ENCODE data around the gene DCLK2.

Gene DCLK2

DNA sequence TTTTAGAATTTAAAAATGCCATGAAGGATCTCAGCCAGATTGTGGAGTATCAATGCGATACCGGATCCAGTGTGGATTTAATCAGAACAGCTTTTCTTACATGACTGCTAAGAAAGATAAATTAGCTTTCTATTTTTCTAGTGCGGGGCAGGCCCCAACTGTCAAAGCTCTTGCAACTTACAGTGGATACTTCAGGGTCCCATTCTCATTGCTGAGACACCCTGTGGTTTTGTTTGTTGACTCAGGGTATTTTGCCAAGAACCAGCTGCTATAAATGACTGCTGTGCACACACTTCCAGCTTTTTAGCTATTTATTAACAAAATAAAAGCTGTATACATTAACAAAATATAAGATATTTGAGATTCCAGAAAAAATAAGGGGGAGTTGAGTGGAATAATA is 166.4 kb downstream of the DCLK2 start:
- DNase-seq: no peak

DNA sequence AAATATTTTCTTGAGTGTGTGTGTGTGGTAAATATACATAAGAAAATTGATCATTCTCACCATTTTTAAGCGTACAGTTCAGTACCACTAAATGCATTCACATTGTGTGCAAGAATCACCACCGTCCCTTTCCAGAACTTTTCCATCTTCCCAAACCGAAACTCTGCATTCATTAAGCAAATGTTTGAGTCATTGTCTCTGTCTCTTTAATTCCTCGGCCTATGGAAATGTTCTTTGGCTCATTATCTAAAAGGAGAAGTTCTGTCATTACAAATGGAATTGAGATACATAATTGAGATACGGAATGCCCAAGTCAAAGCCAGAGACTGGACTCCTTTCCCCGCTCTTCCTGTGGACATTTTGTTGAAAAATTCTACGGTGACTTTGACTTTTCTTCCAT is 168.9 kb downstream of the DCLK2 start:
- DNase-seq: no peak

DNA sequence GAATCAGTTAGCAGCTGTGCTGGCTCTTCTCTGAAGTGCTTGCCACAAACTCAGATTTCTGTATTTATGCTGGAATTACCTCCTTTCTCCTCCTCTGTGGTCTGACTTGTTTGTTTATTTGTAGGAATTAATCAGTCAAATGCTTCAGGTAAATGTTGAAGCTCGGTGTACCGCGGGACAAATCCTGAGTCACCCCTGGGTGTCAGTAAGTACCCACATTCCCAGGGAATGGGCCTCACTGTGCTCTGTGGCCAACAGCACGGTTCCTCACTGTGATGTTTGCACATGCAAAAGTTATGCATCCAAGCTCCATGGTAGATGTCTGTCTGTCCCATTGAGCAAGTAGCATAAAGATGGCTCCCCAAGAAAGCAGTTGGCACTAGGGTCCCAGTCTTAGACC is 169.9 kb downstream of the DCLK2 start:
- DNase-seq: no peak

DNA sequence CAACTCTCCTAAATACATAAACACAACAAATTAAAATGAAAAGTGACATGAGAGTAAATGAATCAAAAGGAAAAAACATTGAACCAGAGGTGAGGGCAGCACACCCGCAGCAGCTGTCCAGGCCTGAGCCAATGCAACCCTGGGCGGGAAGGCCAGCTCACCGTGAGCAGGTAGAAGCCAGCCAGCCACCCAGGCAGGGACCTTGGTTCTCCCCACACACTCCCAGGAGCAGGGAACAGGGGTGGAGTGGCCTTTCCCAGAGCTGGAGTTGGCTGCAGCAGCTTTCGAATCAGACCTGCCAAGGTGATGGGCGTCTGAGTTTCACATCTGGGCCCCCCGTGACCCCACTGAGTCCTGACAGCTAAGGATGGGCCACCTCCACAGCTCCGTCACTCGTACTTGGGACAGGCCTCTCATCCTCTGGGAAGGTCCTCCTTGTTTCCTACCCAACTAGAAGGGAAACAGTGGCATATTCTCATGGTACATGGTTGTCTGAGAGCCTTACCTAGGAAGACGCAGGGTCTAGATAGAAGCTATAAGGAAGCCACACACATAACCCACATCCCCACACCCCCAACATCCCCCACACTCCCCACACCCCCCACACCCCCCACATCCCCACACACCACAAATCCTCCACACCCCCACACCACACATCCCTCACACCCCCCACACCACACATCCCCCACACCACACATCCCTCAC is 172.2 kb downstream of the DCLK2 start:
- DNase-seq: no peak

DNA sequence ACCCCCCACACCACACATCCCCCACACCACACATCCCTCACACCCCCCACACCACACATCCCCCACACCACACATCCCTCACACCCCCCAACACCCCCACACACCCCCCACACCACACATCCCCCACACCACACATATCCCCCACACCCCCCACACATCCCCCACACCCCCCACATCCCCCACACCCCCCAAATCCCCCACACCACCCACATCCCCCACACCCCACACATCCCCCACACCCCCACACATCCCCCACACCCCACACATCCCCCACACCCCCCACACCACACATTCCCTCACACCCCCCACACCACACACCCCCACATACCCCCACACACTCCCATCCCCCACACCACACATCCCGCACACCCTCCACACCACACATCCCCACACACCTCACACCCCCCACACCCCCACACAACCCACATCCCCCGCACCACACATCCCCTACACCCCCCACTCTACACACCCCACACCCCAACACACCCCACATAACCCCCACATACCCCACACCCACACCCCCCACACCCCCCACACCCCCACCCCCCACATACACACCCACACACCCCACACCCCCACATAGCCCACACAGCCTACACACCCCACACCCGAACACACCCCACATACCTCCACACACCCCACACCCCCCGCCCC is 172.9 kb downstream of the DCLK2 start:
- DNase-seq: no peak

DNA sequence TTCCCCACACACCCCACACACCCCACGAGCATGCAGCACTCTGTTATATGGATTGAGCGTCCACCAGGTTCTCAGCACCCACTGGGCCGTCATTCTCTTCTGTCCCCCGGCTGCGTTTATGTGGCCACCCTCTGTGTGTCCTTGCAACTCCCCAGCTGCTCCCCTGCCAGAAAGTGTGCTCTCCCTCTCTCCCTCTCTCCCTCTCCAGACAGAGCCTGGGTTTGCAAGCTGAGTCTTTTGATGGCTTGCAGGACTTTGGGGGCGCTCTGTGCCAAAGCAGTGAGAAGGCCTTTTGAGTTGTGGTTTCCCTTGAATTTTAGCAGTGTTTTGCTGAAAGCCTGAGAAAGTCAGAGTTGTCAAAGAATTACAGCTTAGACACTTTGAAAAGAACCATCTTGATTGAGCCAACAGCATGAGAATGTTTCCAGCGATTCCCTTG is 173.5 kb downstream of the DCLK2 start:
- DNase-seq: peak in 3 of 14 donors; percentile 4 to 20 (median 12)

DNA sequence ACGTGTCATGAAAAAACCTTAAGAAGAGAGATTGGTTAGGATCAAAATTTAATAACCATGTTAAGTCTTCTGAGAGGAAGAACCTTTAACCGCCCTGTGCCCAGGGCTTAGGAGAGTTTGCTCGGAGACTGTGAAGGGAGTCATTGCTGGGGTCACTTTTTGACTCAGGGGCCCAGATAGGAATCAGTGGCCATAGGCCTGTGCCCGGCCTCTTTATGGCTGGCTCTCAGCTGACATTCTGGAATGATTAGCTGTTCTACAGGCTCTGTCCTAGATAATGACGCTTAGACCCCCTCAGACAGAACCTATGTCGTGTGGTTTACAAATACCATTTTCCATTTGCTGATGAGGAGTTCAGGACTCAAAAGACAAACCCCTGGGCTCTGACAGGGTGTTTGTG is 174.1 kb downstream of the DCLK2 start:
- no peak for DNase-seq

DNA sequence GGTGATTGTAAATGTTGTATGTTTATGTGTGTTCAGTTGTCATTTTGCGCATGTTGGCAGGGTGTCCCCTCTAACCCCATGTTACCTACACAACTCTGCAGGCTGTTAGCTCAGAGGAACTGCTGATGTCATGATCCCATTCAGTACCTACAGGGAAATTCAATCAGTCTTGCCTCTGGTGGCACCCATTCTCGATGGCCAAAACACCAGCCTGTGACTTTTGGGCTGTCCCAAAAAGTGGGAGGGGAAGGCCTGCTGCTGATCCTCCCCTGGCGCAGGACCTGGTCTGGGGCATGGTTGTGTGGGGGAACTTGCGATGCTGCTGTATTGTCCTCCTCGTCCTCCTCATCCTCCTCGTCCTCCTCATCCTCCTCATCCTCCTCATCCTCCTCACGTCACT is 174.5 kb downstream of the DCLK2 start:
- DNase-seq: no peak

DNA sequence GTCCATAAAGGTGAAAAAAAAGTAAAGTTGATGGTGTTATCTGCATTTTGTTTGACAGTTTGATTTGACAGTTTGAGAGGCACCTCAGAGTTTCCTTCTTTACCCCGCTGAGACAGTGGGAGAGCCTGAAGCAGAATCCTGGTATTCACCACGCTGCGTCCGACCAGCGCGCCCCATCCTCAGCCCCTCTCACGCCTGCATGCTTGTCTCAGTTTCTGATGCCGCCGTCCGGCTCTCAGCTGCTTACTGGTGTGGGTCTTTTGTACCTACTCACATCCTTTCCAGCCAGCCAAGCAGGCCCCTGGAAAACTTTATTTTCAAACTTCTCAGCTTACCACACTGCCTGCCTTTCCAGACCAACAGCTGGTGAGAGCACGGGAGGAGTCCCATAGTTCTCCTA is 175.2 kb downstream of the DCLK2 start:
- DNase-seq: no peak

DNA sequence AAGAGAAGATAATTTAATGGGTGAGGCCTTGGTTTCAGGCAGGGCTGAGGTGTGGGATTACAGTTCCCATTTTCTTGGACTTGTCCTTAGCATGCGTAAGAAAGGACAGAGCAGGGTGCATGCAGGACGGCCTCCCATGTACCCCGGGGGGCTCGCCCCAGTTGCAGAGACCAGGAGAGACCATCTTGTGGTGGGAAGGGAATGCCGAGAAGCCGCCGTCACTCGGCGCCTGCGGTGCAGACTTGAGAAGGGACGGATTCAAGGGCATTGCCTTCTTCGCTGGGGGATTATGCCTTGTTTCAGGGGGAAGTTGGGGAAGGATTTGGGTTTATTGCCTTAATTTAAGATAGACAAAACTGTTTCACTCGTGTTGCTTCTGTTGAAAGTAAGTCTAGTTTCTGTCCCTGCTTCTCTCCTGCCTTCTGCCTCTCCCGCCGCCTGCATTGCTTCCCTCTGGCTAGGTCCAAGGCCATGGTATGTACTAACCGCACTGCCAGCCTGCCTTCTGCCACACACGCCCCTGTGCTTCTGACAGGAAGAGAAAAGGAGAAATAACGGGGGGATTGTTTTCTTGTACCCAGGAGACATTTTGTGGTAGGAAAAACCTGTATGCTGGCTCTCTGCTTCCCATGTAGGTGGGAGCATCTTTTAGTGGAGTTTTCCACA is 175.9 kb downstream of the DCLK2 start:
- no peak for DNase-seq

DNA sequence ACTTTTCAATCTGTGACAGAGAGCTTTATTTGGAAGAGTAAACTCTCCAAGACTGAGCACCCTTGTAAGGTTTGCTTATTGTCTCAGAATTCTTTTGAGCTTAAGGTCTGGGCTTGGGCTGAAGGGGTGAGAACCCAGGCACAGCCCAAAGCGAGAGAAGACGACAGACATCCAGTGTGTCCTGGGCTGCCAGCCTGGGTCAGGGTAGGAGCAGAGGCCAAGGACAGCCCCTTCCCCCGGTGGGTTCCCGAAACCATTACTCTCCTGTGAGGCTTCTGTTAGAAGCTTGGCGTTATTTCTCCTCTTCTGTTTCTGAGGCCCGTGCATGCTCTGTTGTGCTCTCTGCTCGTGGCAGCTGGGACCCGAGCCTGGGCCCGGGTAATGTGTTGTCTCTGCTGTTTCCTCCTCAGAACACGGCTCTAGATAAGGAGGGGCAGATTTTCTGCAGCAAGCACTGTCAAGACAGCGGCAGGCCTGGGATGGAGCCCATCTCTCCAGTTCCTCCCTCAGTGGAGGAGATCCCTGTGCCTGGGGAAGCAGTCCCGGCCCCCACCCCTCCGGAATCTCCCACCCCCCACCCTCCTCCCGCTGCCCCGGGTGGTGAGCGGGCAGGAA is 177.5 kb downstream of the DCLK2 start:
- DNase-seq: no peak

DNA sequence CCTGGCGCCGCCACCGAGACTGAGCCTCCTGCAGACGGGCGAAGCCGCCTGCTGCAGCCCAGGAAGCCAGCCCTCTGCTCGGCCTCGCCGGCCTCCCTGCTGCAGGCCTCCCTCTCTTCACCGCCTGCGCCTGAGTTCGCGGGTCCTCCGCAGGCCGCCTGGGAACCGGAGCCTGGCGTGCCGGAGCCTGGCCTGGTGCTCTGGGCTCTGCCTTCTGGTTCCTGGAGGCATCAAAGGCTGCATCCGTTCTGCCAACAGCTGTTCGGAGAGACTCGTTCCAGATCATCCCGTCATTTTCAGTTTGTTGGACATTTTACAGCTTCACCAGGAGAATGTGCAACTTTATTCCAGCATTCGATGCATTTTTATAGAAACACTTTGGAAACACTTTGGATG is 178.0 kb downstream of the DCLK2 start:
- no peak for DNase-seq

DNA sequence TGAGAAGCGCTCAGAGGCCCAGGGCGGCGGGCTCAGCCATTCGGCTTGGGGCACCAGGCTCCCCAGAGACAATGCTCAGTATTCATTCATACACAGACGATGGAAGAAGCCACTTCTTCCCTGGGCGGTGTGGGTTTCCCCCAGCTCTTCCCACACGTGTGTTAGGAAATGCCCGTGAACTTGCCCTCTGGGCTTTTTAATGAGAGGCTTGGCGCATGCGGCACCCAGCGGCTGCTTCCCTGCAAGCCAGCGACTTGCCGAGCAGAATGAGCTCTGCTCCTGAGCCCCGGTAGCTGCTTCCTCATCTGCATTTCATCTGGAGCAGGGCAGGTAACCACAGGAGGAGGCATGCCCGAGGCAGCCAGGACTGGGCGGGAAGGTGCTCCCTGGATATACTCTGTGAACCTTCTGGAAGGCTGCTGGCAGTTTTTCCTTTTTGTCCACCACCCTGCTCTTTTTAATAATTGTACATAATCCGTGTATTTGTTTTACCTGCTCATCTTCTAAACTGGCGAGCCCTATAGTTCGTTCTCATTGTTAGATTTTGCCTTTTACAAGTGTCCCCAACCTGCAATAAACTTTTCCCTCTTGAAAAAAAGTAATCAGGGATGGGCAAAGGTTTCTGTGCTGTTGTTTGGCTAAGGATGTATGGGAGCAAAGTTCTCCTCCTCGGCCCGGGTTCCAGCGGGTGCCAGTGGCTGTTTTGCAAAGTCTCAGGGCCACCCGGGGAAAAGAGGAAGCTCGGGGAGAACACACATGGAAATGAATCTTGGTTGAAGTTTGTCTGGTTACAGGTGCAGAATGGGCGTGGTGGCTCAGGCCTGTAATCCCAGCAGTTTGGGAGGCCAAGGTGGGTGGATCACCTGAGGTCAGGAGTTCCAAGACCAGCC is 178.8 kb downstream of the DCLK2 start:
- peak in 1 of 14 donors; percentile 27 for DNase-seq

DNA sequence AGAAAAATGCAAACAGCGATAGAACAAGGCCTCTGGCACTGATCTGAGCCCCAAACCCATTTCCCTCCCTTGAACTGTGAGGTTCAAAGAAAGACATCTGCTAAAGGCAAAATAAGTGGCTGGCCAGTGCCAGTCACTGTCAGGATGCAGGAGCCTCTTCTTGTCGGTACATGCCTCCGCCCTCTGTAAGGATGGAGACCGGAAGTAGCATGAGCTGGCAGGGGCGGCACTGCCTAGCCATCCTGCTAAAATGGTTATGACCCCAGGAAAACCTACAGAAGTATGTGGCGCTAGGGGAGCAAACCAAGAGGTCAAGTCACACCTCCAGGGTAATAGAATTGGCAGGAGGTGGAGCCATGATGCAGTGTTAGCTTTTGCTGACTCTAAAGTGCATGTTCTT is 180.3 kb downstream of the DCLK2 start:
- no peak for DNase-seq

DNA sequence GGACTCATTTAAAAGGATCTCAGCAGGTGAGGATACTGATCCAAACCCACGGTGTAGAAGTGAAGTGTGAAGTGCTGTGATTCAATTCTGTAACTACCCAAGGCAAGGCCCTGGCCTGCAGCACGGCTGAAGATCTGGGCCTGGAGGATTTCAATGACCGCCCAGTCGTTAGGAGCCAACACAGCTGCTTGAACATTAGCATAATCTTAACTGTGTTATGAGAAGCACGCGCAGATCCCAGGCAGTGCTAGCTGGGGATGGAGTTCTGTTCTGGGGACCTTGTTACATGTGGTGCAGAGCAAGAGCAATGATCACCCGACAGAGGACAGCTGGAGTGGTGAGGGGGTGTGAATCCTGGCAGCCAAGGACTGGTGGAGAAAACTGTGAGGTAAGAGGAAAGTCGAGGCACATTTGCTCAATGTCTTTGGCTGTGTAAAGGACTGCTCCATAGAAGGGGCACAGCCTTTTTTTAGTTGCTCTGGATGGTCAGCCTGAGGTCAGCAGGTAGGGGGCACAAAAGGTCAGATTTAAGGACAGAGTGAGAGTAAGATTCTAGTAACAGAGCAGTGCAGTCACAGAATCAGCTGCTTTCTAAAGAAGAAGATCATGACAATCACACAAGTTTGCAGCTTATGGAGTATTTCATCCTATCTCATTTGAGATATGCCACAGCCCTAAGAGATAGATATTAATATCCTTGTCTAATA is 181.8 kb downstream of the DCLK2 start:
- no peak for DNase-seq

DNA sequence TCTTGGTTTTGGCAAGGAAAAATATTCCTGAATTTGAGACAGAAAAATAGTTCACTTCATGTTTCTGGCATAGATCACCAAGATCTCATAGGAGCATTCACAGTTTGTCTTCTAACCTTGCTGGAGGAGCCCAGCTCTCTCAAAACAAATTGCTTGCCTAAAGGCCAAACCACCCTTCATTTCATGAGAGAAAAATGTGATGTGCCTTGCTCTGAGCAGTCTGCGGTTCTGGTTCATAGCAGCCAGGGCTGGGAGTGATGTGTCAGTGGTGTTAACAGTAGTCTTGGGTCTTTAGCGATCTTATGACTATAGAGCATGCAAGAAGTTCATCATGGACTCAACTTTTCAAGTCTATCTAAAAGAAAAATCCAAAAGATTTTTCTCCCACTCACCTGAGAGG is 183.3 kb downstream of the DCLK2 start:
- no peak for DNase-seq

DNA sequence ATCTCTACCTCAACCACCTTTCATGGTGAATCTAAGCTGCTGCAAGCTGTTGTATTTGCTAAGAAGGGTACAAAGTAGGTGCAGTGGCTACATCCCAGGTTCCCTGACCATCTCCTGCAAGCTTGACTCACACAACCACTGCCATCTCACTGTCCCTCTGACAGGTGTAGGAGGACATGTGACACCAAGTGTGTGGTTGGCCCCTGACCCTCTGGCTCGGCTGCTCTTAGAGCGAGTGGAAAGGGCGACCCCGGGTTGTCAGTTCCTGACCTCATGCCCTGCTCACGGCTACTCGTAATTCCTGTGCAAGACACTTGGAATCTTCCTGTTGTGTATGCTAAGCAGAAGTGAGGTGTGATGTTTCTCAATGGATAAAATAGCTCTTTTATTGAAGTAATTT is 184.4 kb downstream of the DCLK2 start:
- DNase-seq: no peak

DNA sequence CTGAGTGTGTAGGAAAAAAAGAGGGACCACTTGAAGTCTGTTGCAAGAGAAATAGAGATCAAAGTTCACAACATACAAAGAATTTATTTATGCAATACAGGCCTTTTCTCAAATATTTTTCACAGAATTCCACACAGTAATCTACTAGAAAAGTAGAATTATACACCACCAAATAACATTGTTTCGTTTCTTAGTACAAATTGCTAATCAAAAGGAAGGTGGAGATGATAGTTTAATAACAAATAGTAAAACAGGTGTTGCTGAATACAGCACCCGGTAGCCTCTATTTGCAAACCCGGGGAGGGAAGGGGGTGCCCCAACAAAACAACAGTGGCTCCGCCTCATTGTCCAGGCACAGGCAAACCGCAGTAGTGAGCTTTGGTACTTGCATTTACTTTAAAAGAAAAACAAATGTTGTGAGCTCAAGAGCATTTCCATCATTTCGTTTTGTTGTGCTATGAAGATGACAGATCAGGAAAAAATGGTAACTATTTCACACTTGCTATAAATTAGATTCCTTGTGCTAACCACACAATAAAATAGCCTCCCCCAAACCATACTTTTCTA is 186.4 kb downstream of the DCLK2 start:
- DNase-seq: no peak

DNA sequence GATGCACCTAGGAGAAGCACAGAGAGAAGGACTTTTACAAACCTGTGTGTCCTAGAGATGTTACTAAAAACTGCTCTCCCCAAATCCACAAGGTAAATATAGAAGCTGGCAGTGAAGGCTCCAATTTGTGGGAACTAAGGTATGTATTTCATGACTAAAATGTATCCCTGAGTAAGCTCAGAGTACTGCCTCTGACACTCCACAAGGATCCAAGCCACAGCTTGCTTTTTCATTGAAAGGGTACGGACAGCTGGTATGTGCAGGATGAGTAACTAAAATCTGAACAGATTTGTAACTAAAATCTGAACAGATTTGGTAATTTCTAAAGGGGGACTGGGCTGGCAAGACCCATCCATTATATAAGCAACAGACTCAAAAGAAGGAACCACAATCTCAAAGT is 187.6 kb downstream of the DCLK2 start:
- no peak for DNase-seq

DNA sequence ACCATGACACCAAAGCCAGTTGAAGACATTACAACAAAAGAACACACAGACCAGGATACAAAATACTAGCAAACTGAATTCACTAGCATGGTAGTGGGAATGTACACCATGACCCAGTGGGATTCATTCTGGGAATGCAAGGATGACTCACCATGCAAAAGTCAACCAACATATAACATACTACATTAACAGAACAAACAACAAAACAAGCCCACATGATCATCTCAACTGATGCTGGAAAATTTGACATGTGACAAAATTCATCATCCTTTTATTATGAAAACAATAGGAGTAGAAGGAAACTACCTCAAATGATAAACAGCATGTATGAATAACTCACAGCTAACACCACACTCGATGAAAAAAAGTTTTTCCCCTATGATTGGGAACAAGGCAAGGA is 190.2 kb downstream of the DCLK2 start:
- no peak for DNase-seq

DNA sequence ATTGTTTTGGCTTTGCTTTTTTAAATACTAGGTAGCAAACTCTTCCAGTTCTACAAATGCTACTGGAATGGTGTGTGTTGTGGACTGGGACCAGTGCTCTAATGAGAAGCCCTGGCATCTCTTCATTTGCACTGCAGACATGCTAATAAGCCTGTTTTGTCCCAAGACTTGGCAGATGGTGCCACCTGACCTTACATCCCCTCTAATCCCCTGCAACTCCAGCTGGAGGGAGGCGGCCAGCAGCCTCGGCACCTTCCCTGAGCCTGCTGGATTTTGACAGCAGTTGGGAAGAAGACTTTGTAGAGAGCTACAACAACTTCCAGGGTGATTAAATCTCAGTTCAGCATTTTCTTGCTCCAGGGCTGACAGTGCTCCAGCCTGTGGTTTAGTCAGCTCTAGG is 200.0 kb downstream of the DCLK2 start:
- no peak for DNase-seq
